Hepatocyte (in vitro differentiated cells): ENCODE data around the gene TNFRSF4. TPM values are rescaled to one million over a fixed set of nuclear protein-coding genes. Genes with fewer than 3 reads are reported as not detected.

Experiments used
- DNase-seq: peaks from one replicate; pipeline ENCODE4 v3.0.0-alpha.2; 2016; ENCODE audit warnings: low spot score
- H2AFZ ChIP-seq: fragments of 200-600 bp; sonication (generic); 2 replicates; pipeline ENCODE4 v1.6.0; 2016; ENCODE audit warnings: antibody characterized with exemption, mild to moderate bottlenecking
- H3K27ac ChIP-seq: fragments of 200-600 bp; sonication (generic); 2 replicates; pipeline ENCODE4 v1.5.1; 2016; ENCODE audit warnings: mild to moderate bottlenecking
- H3K27me3 ChIP-seq: fragments of 200-600 bp; sonication (generic); 2 replicates; pipeline ENCODE4 v1.6.1; 2016
- H3K36me3 ChIP-seq: fragments of 200-600 bp; sonication (generic); replicated peaks from 2 replicates; pipeline ENCODE4 v1.5.1; 2016; ENCODE audit warnings: low read depth; ENCODE audit not compliant: insufficient read depth
- H3K4me1 ChIP-seq: fragments of 200-600 bp; sonication (generic); 2 replicates; pipeline ENCODE4 v1.5.1; 2016; ENCODE audit warnings: mild to moderate bottlenecking, moderate library complexity; ENCODE audit not compliant: insufficient read depth
- H3K4me2 ChIP-seq: fragments of 200-600 bp; sonication (generic); 2 replicates; pipeline ENCODE4 v1.6.0; 2016
- H3K4me3 ChIP-seq: fragments of 200-600 bp; sonication (generic); 2 replicates; pipeline ENCODE4 v1.5.1; 2016; ENCODE audit warnings: mild to moderate bottlenecking
- H3K79me2 ChIP-seq: fragments of 200-600 bp; sonication (generic); 2 replicates; pipeline ENCODE4 v1.6.0; 2017; ENCODE audit warnings: mild to moderate bottlenecking
- H3K9me2 ChIP-seq: fragments of 200-600 bp; sonication (generic); replicated peaks from 2 replicates; pipeline ENCODE4 v1.6.0; 2017; ENCODE audit warnings: mild to moderate bottlenecking; ENCODE audit not compliant: insufficient read depth
- H3K9me3 ChIP-seq: fragments of 200-600 bp; sonication (generic); 2 replicates; pipeline ENCODE4 v1.5.1; 2016; ENCODE audit warnings: low read depth, mild to moderate bottlenecking
- H4K20me1 ChIP-seq: fragments of 200-600 bp; sonication (generic); 2 replicates; pipeline ENCODE4 v1.6.0; 2016; ENCODE audit warnings: mild to moderate bottlenecking; ENCODE audit not compliant: insufficient read depth, poor library complexity, severe bottlenecking
- CTCF ChIP-seq: fragments of 200-600 bp; sonication (generic); IDR thresholded peaks from 2 replicates; pipeline ENCODE4 v1.5.1; 2016; ENCODE audit warnings: antibody characterized with exemption, mild to moderate bottlenecking; ENCODE audit not compliant: poor library complexity
- EZH2 ChIP-seq: fragments of 200-600 bp; sonication (generic); IDR thresholded peaks from 2 replicates; pipeline ENCODE4 v1.6.1; 2016; ENCODE audit warnings: antibody characterized with exemption, mild to moderate bottlenecking, borderline replicate concordance
- EZH2phosphoT487 ChIP-seq: fragments of 200-600 bp; sonication (generic); IDR thresholded peaks from one replicate; pipeline ENCODE4 v1.6.1; 2018; ENCODE audit warnings: antibody characterized with exemption, mild to moderate bottlenecking, low read depth, moderate library complexity; ENCODE audit not compliant: unreplicated experiment, severe bottlenecking
- WGBS: methylation state at CpG from one replicate; pipeline ENCODE4 v1.1.6; 2016; ENCODE audit warnings: low lambda C conversion rate; ENCODE audit errors: missing lambda C conversion rate; 5-methylcytosine and 5-hydroxymethylcytosine counted together
- polyA plus RNA-seq: library from polyadenylated mRNA; unstranded; fragments of >200 nt; fragmentation: Nextera tagmentation; extraction: Ambion mirVana; gene quantifications from 2 replicates; pipeline ENCODE4 v1.2.1, GENCODE V29; 2016
- total RNA-seq: library from RNA; depleted of rRNA; stranded (reverse); fragments of >200 nt; gene quantifications from 2 replicates; pipeline ENCODE4 v1.2.3, GENCODE V29; 2014

TNFRSF4 gene
- total and polyA plus RNA-seq, 2 experiments from 2014 or later = not detected

GRCh38 chr1:1254667-1254998 is 40.7 kb upstream of the TNFRSF4 start:
- no peaks in the 10 kb centered on the region for H4K20me1 ChIP-seq
- DNase-seq = no peak
- H2AFZ ChIP-seq = no peak overlapping the region
- no peak overlapping the region for H3K4me2 ChIP-seq
- H3K9me3 ChIP-seq = no peaks in the 10 kb centered on the region
- WGBS = 88% methylated on average over 21 of the region's 21 CpGs
- H3K79me2 ChIP-seq = peaks cover 2% of the 10 kb centered on the region
- H3K4me3 ChIP-seq = no peak overlapping the region
- no peak overlapping the region for H3K27ac ChIP-seq
- no peaks in the 10 kb centered on the region for H3K36me3 ChIP-seq
- H3K9me2 ChIP-seq = no peaks in the 10 kb centered on the region
- TF ChIP-seq CTCF = no peak
- no peak for TF ChIP-seq EZH2
- no peak for TF ChIP-seq EZH2phosphoT487
- no peaks in the 10 kb centered on the region for H3K4me1 ChIP-seq
- no peaks in the 10 kb centered on the region for H3K27me3 ChIP-seq

GRCh38 chr1:1253972-1254666 is 40.2 kb upstream of the TNFRSF4 start:
- H3K4me1 ChIP-seq = no peaks in the 10 kb centered on the region
- H3K27ac ChIP-seq = no peak overlapping the region
- H4K20me1 ChIP-seq = no peaks in the 10 kb centered on the region
- no peak for DNase-seq
- 97% methylated on average over 50 of the region's 50 CpGs for WGBS
- no peak for TF ChIP-seq CTCF
- no peak overlapping the region for H3K4me2 ChIP-seq
- no peak overlapping the region for H3K4me3 ChIP-seq
- H3K36me3 ChIP-seq = no peaks in the 10 kb centered on the region
- peaks cover under 1% of the 10 kb centered on the region for H3K79me2 ChIP-seq
- no peaks in the 10 kb centered on the region for H3K27me3 ChIP-seq
- H3K9me2 ChIP-seq = no peaks in the 10 kb centered on the region
- no peaks in the 10 kb centered on the region for H3K9me3 ChIP-seq
- no peak overlapping the region for H2AFZ ChIP-seq

GRCh38 chr1:1253314-1253713 is 39.4 kb upstream of the TNFRSF4 start:
- H3K36me3 ChIP-seq = no peaks in the 10 kb centered on the region
- TF ChIP-seq EZH2 (no peak), CTCF (no peak), EZH2phosphoT487 (no peak)
- H3K27me3 ChIP-seq = no peaks in the 10 kb centered on the region
- no peak overlapping the region for H3K4me3 ChIP-seq
- no peak overlapping the region for H3K4me2 ChIP-seq
- H2AFZ ChIP-seq = no peak overlapping the region
- no peaks in the 10 kb centered on the region for H3K4me1 ChIP-seq
- no peaks in the 10 kb centered on the region for H4K20me1 ChIP-seq
- H3K9me2 ChIP-seq = no peaks in the 10 kb centered on the region
- H3K79me2 ChIP-seq = no peaks in the 10 kb centered on the region
- no peak for DNase-seq
- H3K27ac ChIP-seq = no peak overlapping the region
- H3K9me3 ChIP-seq = no peaks in the 10 kb centered on the region
- WGBS = 96% methylated on average over 12 of the region's 12 CpGs
